ENCODE data around the gene MAPKAP1.

GRCh38 chr9:125432715-125433385 lies 274.2 kb downstream of the MAPKAP1 start:
- TF ChIP-seq POLR2AphosphoS5 (IDR thresholded peaks at IDR 0.05) (no peak), CTCF (IDR thresholded peaks at IDR 0.05) (no peak), POLR2A (IDR thresholded peaks at IDR 0.05) (no peak)

All from suprapubic skin (tissue), 4 donors.